ENCODE results near the gene CKAP2L. TPM values are rescaled to one million over a fixed set of nuclear protein-coding genes. Genes with fewer than 3 reads are reported as not detected.

CKAP2L gene
- total RNA-seq, 3 donors from 2014 or later, result 0.96 TPM; not detected in 2

DNA sequence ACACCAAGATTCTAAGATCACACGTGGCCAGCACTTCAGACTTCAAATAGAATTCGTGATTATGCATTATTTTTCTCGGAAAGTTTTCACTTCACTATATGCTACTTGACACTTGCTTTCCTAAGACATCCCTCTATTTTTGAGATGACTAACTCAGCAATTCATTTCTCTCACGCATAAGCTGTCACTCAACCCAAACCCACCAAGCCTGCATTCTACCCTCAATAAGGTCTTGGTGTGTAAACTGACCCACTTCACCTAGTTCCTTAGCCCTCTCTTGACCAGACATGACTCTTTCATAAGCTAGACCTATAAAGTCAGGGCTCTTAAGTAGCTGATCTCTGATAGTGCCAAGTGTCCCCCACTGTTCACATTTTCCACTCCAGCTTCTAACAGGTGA lies 11.7 kb downstream of the CKAP2L start:
- intact Hi-C loops (cut with DNase I; ENCODE audit: low total_unique reads), result no loop called here
- no peak for DNase-seq (ENCODE audit: low spot score in 2 of 2)
- TF ChIP-seq POLR2A (IDR thresholded peaks at IDR 0.05), result no peak
- TF ChIP-seq POLR2AphosphoS5 (IDR thresholded peaks at IDR 0.05), result no peak
- TF ChIP-seq CTCF (IDR thresholded peaks at IDR 0.05), result no peak
- Histone ChIP-seq H3K36me3 (no peaks in the 10 kb centered on the region), H3K27ac (no peak overlapping the region), H3K4me3 (no peak overlapping the region), H3K4me1 (no peaks in the 10 kb centered on the region), H3K27me3 (no peaks in the 10 kb centered on the region), H3K9me3 (no peaks in the 10 kb centered on the region)

GRCh38 chr2:112751451-112752197 lies 12.8 kb downstream of the CKAP2L start:
- no peaks in the 10 kb centered on the region for H3K9me3 ChIP-seq
- H3K27ac ChIP-seq, result no peak overlapping the region
- no peak overlapping the region for H3K4me3 ChIP-seq
- no peak for TF ChIP-seq POLR2AphosphoS5 (IDR thresholded peaks at IDR 0.05)
- TF ChIP-seq POLR2A (IDR thresholded peaks at IDR 0.05), result no peak
- TF ChIP-seq CTCF (IDR thresholded peaks at IDR 0.05), result no peak
- DNase-seq (ENCODE audit: low spot score in 2 of 2), result no peak
- H3K4me1 ChIP-seq, result no peaks in the 10 kb centered on the region
- intact Hi-C loops (cut with DNase I; ENCODE audit: low total_unique reads), result no loop called here
- H3K27me3 ChIP-seq, result no peaks in the 10 kb centered on the region
- no peaks in the 10 kb centered on the region for H3K36me3 ChIP-seq

GRCh38 chr2:112750560-112750843 lies 13.9 kb downstream of the CKAP2L start:
- DNase-seq (ENCODE audit: low spot score in 2 of 2), result no peak
- intact Hi-C loops (cut with DNase I; ENCODE audit: low total_unique reads), result no loop called here
- Histone ChIP-seq H3K4me1 (no peaks in the 10 kb centered on the region), H3K27ac (no peak overlapping the region), H3K36me3 (no peaks in the 10 kb centered on the region), H3K4me3 (no peak overlapping the region), H3K9me3 (no peaks in the 10 kb centered on the region), H3K27me3 (no peaks in the 10 kb centered on the region)
- no peak for TF ChIP-seq POLR2AphosphoS5 (IDR thresholded peaks at IDR 0.05)
- no peak for TF ChIP-seq POLR2A (IDR thresholded peaks at IDR 0.05)
- TF ChIP-seq CTCF (IDR thresholded peaks at IDR 0.05), result no peak

DNA sequence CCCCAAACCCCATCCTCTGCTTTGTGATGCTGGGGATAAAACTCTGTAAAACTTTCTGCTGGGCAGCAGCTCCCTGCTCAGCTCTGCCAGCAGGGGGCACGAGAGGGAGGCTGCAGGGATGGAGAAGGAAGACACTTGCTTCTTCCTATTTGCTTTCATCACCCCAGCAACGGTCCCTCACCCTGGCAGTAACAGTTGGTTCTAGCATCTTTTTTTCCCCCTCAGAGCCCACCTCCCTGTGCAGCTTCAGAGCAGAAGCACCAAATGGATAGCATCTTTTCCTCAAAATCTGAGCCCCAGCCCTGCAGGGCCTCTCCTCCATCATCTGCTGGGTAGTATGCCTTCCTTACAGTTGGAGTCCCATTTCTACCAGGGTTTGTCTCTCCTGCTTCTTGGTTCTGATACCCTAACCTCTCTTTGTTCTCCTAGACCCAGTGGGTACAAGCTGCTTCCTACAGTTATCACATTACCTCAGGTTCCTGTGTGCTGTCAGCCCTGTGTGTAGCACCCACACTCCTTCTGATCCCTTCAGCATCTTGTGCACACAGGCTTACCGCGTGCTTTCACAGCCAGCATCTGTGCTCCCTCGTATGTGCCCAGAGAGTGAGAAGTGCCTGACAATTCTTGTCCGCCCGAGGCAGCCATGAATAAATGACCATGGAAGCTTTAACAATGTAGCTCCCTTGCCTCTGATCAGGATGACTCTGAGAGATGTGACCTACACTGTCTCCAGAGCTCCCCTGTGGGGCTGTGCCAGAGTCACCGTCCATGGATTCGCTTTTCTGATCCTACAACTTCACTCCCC lies 14.5 kb downstream of the CKAP2L start:
- DNase-seq (ENCODE audit: low spot score in 2 of 2), result peak in 1 of 2 donors; percentile 38
- Histone ChIP-seq H3K27me3 (no peaks in the 10 kb centered on the region), H3K36me3 (no peaks in the 10 kb centered on the region), H3K4me1 (no peaks in the 10 kb centered on the region), H3K9me3 (no peaks in the 10 kb centered on the region), H3K4me3 (no peak overlapping the region), H3K27ac (no peak overlapping the region)
- TF ChIP-seq CTCF (IDR thresholded peaks at IDR 0.05) (peak; percentile 17 to 73 (median 67)), POLR2AphosphoS5 (IDR thresholded peaks at IDR 0.05) (no peak), POLR2A (IDR thresholded peaks at IDR 0.05) (no peak)
- intact Hi-C loops (cut with DNase I; ENCODE audit: low total_unique reads), result no loop called here

GRCh38 chr2:112740527-112740926 lies 23.9 kb downstream of the CKAP2L start:
- no peaks in the 10 kb centered on the region for H3K4me1 ChIP-seq
- H3K27me3 ChIP-seq, result no peaks in the 10 kb centered on the region
- no peaks in the 10 kb centered on the region for H3K9me3 ChIP-seq
- H3K27ac ChIP-seq, result peak overlapping the region; percentile 5 to 48
- intact Hi-C loops (cut with DNase I; ENCODE audit: low total_unique reads), result no loop called here
- no peaks in the 10 kb centered on the region for H3K36me3 ChIP-seq
- no peak for DNase-seq (ENCODE audit: low spot score in 2 of 2)
- TF ChIP-seq POLR2AphosphoS5 (IDR thresholded peaks at IDR 0.05) (no peak), CTCF (IDR thresholded peaks at IDR 0.05) (no peak), POLR2A (IDR thresholded peaks at IDR 0.05) (no peak)
- H3K4me3 ChIP-seq, result no peak overlapping the region

Data from breast epithelium (tissue), 4 donors.